Activated gamma-delta T cell treated with anti-CD3 and anti-CD28 coated beads, Interleukin-2, amount 50 U/mL, for 16 hours (primary cell): ENCODE data around the gene COL25A1.

Experiments used
- DNase-seq: peaks from one replicate; pipeline ENCODE4 v3.0.0-alpha.2; 2020; ENCODE audit warnings: low read depth

Gene COL25A1

GRCh38 chr4:108814326-108814725 lies 488.1 kb downstream of the COL25A1 start:
- no peak for DNase-seq

- DNase-seq, result no peak
These were observed 489.2 kb downstream of the COL25A1 start for GRCh38 chr4:108813261-108813660.

GRCh38 chr4:108811486-108811885 lies 491.0 kb downstream of the COL25A1 start:
- no peak for DNase-seq

- no peak for DNase-seq
These were observed 492.4 kb downstream of the COL25A1 start for GRCh38 chr4:108810087-108810486.

GRCh38 chr4:108804648-108805273 lies 497.7 kb downstream of the COL25A1 start:
- DNase-seq, result no peak

- no peak for DNase-seq
These were observed 503.2 kb downstream of the COL25A1 start for GRCh38 chr4:108799306-108799705.

GRCh38 chr4:108796173-108796572 lies 506.3 kb downstream of the COL25A1 start:
- DNase-seq, result no peak

GRCh38 chr4:108795733-108796132 lies 506.7 kb downstream of the COL25A1 start:
- DNase-seq, result no peak

GRCh38 chr4:108794136-108794535 lies 508.3 kb downstream of the COL25A1 start:
- no peak for DNase-seq

- no peak for DNase-seq
These were observed 509.0 kb downstream of the COL25A1 start for GRCh38 chr4:108793415-108793814.

GRCh38 chr4:108788731-108789130 lies 513.7 kb downstream of the COL25A1 start:
- DNase-seq, result no peak

GRCh38 chr4:108787724-108788123 lies 514.7 kb downstream of the COL25A1 start:
- no peak for DNase-seq

GRCh38 chr4:108787106-108787505 lies 515.4 kb downstream of the COL25A1 start:
- no peak for DNase-seq

GRCh38 chr4:108786351-108786750 lies 516.1 kb downstream of the COL25A1 start:
- DNase-seq, result no peak

GRCh38 chr4:108783665-108784463 lies 518.6 kb downstream of the COL25A1 start:
- DNase-seq, result no peak

GRCh38 chr4:108779958-108780357 lies 522.5 kb downstream of the COL25A1 start:
- DNase-seq, result no peak

- DNase-seq, result no peak
These were observed 525.1 kb downstream of the COL25A1 start for GRCh38 chr4:108777388-108777787.

- DNase-seq, result no peak
These were observed 526.5 kb downstream of the COL25A1 start for GRCh38 chr4:108775921-108776320.

GRCh38 chr4:108774809-108775530 lies 527.5 kb downstream of the COL25A1 start:
- no peak for DNase-seq

- DNase-seq, result no peak
These were observed 530.1 kb downstream of the COL25A1 start for GRCh38 chr4:108772402-108772801.

- DNase-seq, result no peak
These were observed 536.4 kb downstream of the COL25A1 start for GRCh38 chr4:108766058-108766457.

GRCh38 chr4:108763986-108764385 lies 538.5 kb downstream of the COL25A1 start:
- no peak for DNase-seq

- no peak for DNase-seq
These were observed 539.2 kb downstream of the COL25A1 start for GRCh38 chr4:108763226-108763593.
